ENCODE data around the gene BACE2.

The BACE2 gene

GRCh38 chr21:41289431-41289830 lies 121.5 kb downstream of the BACE2 start:
- in situ Hi-C loops (cut with MboI; ENCODE audit: low pct_unique_long_range_greater_than_20kb, low sequenced_read_pairs, unreplicated experiment), result no loop called here
- DNase-seq (ENCODE audit: low spot score), result no peak
- TF ChIP-seq CTCF (IDR thresholded peaks at IDR 0.05; ENCODE audit: extremely low read depth, insufficient read depth, missing control alignments), result no peak

DNA sequence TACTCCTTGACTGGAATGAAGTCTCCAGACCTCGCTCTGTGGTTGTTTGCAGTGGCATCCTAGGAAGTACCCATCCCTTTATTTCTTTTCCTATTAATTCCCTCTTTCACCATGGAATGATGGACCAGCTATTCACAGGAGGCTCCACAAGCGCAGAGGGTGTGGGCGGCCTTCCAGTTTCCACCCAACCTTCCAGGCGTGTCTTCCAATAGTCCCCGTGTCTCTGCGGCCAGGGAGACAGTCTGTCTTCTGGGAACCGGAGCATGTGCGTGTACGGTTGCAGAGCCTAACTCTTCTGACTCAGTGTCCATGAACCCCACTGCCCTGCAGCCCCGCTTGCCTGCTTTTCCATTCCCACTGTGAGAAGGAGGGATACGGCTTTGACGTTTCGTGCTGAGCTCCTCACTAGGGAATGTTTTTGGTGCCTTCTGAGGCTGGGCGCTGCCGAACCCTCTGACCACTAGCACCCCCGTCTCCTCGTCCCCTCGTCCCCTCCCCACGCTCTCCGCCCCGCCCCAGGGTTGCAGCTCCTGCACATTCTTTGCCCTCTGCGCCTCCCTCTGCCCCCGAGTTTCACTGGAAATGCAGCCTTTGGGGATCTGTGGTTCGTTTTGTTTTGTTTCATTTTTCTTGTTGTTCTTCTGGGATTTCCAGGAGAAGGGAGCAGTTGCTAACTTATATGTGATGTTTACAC lies 122.3 kb downstream of the BACE2 start:
- DNase-seq (ENCODE audit: low spot score), result no peak
- in situ Hi-C loops (cut with MboI; ENCODE audit: low pct_unique_long_range_greater_than_20kb, low sequenced_read_pairs, unreplicated experiment), result no loop called here
- TF ChIP-seq CTCF (IDR thresholded peaks at IDR 0.05; ENCODE audit: extremely low read depth, insufficient read depth, missing control alignments), result no peak

DNA sequence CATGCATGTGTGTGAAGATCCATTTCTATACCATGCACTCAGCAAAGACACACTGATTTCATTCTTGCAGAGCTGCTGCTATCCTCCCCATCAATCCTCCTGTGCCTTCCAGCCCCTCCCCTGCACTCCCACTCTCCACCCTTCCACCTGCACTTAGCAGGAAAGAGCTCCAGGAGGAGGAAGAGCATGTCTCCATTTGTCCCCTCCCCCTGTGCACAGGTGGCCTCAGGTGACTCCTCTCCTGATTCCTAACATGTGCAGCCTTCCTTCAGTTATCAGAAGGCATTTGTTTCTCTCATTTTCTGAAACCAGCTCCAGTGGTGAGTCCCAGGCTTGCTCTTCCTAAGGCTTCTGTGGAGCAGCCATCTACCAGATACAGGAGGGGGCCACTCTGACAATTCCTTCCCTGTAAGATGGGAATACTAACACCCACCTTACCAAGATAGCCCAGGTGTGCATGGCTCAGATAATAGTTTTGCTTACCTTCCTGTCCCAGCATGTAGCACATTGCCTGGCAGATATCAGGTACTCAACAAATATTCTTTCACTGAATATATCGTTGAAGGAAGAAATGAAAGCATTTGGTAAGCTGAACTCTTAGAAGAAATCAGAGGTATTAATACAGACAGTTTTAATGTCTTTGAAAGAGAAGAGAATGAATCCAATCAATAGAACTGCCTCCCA lies 126.7 kb downstream of the BACE2 start:
- TF ChIP-seq CTCF (IDR thresholded peaks at IDR 0.05; ENCODE audit: extremely low read depth, insufficient read depth, missing control alignments), result no peak
- in situ Hi-C loops (cut with MboI; ENCODE audit: low pct_unique_long_range_greater_than_20kb, low sequenced_read_pairs, unreplicated experiment), result no loop called here
- DNase-seq (ENCODE audit: low spot score), result no peak

- no peak for DNase-seq (ENCODE audit: low spot score)
- in situ Hi-C loops (cut with MboI; ENCODE audit: low pct_unique_long_range_greater_than_20kb, low sequenced_read_pairs, unreplicated experiment), result no loop called here
- TF ChIP-seq CTCF (IDR thresholded peaks at IDR 0.05; ENCODE audit: extremely low read depth, insufficient read depth, missing control alignments), result no peak
Observed at GRCh38 chr21:41295721-41296254, 127.8 kb downstream of the BACE2 start.

- in situ Hi-C loops (cut with MboI; ENCODE audit: low pct_unique_long_range_greater_than_20kb, low sequenced_read_pairs, unreplicated experiment), result no loop called here
- DNase-seq (ENCODE audit: low spot score), result no peak
- TF ChIP-seq CTCF (IDR thresholded peaks at IDR 0.05; ENCODE audit: extremely low read depth, insufficient read depth, missing control alignments), result no peak
Observed at GRCh38 chr21:41302976-41303375, 135.0 kb downstream of the BACE2 start.

GRCh38 chr21:41304068-41304720 lies 136.2 kb downstream of the BACE2 start:
- no peak for TF ChIP-seq CTCF (IDR thresholded peaks at IDR 0.05; ENCODE audit: extremely low read depth, insufficient read depth, missing control alignments)
- in situ Hi-C loops (cut with MboI; ENCODE audit: low pct_unique_long_range_greater_than_20kb, low sequenced_read_pairs, unreplicated experiment), result no loop called here
- no peak for DNase-seq (ENCODE audit: low spot score)
